NCI-H774 (cell line): Measurements from ENCODE around the gene CCDC17.
"Not testable (repeated sequence)": the region's sequence is repeated elsewhere in the genome, so short reads cannot be mapped to it uniquely, and the experiment has no call there.

Source experiments
- DNase-seq: peaks from one replicate; lab custom pipeline; 2025; lab: John Stamatoyannopoulos, UW

Gene CCDC17

DNA sequence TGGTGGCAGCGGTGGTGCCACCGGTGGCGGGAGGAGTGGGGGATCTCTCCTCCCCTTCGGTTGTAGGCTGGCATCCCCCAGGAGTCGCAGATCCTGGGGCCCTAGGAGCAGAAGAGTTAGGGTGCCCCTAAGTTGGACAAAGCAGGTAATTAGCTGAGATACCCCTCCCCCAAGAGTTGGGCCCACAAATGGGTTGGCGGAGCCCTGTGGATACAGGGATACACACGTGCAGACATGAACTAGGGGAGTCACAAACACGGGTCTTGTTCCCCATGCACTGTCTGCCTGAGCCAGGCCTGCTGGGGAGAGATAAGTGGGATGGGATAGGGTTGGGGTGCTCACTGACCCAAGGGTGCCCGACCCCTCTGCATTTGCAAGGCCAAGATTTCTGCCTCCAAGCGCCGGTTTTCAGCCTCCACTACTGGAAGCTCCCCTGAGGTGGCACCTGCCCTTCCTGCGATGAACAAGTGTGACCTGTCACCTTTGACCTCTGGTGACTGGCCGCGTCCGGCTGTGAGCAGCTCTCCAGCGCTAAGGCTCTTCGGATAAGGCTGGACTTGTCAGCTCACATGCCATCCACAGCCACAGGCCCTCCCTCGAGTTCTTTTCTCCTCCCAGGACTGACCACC, 1.8 kb downstream of the CCDC17 start:
- DNase-seq: no peak

DNA sequence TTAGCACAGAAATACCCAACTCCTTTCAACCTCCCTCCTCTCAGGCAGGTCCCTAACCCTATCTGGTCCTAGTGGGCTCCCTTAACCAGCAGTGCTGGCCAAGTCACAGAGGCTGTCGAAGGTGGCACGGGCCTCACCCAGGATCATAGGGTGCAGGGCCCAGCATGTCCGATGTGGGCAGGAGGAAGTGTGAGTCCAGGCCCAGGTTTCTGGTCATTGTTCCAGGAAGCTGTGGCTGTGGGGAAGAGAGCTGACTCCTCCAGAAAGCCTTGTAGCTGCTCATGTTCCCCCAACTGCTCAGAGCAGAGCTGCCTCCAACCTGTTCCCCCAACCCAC, 2.4 kb downstream of the CCDC17 start:
- DNase-seq: no peak

DNA sequence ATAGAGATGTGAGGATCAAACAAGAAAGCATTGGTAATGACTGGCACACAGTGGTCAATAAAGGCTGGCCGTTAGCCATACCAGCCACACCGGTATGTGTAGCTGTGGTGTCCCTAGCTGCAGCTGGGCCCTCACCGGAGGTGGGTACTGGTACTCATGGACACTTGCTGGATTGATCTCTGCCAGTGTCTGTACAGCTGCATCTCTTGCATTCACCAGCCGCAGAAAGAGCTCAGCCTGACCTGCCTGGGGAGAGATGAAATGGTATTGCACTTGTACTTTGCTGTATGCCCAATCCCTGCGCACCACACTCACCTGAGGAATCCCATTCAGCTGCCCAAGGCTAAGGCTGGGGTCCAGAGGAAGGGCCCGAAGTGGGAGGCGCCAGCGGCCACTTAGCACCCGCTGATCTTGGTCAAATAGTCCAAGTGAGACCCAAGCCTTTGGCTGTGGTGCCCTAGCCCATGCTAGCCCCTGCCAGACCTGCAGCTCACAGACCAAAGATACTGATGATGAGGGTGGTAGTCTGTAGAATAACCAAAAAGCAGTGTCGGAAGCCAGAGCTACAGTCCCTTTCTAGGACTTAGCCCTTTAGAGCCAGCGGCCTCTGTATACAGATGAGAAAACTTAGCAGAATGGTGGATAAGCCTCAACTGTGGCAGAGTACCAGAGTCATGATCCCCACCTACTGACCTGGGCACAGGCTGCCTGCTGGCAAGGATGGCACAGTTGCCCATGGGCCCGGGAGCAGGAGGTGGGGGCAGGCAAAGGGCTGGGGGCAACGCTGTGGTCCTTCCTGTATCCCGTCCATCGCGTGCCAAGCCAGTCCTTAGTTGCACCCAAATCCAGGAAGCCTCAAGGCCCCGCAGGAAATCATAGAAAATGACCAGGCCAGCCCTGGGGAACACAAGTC, 3.0 kb downstream of the CCDC17 start:
- DNase-seq: no peak

DNA sequence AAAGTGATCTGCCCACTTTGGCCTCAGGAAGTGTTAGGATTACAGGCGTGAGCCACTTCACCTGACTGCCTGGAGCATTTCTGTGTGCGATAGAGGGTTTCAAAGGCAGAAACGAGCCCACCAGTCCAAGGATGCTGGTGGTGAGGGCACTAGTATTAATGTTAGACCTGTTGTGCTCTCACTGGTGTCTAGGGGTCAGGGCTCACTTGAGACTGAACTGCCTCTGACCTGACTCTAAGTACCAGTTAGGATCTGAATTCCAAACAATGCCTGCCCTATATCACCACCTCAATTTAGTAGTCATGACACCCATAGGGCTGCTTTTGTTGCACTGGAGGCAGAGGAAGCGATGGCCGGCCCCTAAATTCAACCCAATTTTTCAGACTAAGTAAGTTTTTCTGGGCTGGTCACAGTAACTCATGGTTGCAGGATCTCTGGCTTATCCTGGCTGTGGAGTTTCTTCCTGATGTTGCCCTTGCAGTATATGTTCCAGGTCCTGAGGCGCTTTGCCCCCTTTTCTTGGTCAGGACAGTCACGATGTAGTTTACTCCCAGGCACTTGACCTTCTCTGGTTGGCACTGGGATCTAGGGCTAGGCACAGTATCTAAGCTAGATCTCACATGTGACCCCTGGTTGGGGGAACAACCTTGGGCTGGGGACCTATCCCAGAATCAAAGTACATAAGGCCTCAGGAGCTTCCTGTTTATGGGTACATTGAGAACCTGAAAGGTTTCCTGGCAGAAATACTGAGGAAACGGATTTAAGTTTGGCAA, 4.5 kb downstream of the CCDC17 start:
- no peak for DNase-seq

DNA sequence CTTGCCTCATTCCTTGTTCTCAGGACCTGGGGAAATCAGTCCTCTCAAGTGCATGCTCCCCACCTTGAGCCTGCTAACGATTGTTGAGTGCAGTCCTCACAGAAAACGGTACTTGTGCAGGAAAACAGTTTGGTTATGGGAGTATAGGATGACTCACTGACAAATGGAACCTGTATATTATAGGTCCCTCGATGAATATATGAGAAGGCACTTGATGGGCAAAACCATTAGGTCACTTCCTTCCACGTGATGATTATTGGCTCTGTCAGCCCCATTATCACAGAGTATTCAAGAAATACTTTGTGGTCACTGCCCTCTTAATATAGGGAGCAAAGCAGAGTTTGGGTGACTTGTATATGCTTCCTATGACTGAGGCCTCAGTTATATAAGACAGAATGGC, 6.2 kb downstream of the CCDC17 start:
- no peak for DNase-seq

DNA sequence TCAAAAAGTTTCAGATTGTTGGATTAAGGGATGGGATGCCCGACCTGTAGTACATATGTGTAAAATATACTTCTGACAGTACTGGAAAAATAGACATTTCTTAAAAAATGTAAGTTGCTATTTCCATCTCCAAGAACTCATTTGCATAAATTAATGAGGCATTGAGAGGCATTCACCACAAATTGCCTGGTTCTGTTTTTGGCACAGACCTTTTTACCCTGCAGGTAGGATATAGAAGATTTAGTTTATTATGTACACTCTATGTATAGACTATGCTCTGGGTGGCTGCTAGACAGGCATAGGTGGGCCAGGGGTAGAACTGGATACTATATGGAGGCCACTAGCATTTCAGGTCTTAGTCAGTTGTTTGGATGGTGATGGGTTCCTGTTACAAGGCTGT, 8.0 kb downstream of the CCDC17 start:
- no peak for DNase-seq

DNA sequence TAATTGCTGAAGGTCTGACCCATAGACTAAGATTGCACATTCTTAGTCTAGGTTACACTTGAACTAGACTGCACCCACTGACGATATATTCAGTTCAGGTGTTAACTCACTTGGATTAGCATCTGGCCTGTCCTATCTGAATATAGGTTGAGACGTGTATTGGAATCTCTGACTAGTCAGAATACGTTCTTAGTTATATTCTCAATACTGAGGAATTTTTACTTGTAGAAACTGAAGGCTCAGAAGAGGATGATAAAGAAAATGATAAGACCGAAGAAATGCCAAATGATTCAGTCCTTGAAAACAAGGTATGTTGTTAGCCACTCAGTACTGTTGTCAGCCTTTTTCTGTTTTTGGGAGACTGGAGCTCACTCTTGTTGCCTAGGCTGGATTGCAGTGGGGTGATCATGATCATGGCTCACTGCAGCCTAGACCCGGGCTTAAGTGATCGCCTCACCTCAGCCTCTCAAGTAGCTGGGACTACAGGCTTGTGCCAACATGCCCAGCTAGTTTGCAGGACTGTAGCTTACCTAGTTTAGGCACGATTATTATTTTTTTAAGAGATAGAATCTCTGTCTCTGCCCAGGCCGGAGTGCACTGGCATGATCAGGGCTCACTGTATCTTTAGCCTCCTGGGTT, 10.8 kb downstream of the CCDC17 start:
- no peak for DNase-seq

DNA sequence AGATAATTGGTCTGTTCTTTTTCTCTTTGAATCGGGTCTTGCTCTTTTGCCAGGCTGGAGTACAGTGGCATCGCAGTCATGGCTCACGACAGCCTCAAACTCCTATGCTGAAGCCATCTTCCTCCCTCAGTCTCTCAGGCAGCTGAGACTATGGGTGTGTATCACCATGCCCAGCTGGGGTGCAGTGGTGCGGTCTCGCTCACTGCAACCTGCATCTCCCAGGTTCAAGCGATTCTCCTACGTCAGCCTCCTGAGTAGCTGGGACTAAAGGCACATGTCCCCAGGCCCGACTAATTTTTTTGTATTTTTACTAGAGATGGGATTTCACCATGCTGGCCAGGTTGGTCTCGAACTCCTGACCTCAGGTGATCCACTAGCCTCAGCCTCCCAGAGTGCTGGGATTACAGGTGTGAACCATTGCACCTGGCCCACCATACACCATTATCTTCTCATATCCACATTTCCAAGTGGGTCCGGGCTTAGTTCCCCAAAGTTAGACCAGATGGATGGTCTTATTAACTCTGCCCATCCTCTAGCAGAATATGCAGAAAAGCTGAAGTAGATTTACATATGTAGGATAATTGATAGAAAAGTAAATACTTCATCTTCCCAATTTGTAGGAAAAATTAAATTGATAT, 13.1 kb downstream of the CCDC17 start:
- no peak for DNase-seq

DNA sequence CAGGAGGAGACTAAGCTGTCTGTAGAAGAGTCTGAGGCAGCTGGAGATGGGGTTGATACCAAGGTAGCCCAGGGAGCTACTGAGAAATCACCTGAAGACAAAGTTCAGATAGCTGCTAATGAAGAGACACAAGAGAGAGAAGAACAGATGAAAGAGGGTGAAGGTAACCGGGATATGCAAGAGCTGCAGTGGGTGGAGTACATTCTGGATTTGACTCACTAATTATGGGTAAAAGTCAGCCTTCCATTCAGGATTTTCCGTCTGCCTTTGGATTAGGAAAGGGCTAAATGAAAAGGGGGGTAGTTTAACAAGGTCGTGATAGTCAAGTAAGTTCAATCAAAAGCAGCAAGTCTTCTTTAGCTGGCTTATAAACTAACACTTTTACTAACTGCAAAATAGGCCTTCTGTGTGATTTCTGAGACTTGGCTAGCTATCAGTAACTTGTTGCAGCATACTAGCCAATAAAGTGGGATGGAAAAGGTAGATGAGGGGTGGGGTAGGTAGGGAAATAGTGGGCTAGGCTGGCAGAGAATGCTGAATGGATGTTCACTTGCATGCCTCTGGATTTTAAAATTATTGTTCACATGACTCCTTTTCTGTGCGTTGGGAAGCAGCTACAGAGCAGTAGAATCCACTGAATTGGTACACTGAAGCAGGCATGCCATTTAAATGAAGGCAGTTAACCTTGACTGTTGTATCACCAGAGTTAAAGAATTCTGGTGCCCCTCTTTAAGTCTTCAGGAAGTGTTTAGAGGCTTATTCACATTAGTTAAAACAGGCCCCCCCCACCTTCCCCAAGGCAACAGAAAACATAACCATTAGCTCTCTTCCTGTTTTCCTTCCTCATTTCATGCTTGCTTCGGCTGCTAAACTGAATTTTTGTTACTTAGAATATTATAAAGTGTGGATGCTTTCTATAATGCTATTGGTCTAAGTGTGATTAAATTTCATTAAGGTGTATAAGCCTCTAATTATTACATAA, 15.4 kb downstream of the CCDC17 start:
- no peak for DNase-seq

DNA sequence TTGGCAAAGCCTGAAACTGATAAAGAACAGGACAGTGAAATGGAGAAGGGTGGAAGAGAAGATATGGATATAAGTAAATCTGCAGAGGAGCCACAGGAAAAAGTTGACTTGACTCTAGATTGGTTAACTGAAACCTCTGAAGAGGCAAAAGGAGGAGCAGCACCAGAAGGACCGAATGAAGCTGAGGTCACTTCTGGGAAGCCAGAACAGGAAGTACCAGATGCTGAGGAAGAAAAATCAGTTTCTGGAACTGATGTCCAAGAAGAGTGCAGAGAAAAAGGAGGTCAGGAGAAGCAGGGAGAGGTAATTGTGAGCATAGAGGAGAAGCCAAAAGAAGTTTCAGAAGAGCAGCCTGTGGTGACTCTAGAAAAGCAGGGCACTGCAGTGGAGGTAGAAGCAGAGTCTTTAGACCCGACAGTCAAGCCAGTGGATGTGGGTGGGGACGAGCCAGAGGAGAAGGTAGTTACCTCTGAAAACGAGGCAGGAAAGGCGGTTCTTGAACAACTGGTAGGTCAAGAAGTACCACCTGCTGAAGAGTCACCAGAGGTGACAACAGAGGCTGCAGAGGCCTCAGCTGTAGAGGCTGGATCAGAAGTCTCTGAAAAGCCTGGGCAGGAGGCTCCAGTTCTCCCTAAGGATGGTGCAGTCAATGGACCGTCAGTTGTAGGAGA, 16.3 kb downstream of the CCDC17 start:
- DNase-seq: no peak

DNA sequence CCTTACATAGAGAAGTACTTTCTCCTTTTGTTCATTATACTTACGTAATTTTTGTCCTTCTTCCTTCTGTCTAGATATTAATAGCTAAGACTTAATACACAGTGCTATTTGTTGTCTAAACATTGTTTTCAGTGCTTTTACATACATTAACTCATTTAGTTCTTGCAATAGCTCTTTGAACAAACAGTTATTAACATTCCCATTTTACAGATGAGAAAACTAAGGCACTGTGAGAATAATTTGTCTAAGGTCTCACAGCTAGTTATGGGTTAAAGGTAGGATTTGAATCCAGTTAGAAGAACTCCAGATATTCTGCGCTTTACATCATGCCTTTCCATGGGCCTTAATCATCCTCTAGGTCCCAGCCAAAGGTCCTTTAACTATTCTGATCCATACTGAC, 19.6 kb downstream of the CCDC17 start:
- no peak for DNase-seq

DNA sequence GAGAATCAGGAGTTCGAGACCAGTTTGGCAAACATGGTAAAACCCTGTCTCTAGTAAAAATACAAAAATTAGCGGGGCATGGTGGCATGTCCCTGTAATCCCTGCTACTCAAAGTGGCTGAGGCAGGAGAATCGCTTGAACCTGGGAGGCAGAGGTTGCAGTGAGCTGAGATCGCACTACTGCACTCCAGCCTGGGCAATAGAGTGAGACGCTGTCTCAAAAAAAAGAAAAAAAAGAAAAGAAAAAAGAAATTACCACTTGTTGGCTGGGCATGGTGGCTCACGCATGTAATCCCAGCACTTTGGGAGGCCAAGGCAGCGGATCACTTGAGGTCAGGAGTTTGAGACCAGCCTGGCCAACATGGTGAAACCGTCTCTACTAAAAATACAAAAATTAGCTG, 27.1 kb downstream of the CCDC17 start:
- DNase-seq: not testable (repeated sequence)

DNA sequence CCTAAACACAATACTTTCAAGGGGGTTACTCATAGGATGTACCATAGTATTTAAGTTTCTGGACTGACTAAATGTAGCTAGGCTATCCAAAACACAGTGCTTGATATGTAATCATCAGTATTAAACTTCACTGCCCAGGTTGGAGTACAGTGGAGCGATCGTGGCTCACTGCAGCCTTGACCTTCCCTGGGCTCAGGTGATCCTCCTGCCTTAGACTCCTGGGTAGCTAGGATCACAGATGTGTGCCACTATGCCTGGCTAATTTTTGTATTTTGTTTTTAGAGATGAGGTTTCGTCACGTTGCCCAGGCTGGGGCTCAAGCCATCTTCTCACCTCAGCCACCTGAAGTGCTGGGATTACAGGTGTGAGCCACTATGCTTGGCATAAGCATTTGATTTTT, 29.4 kb downstream of the CCDC17 start:
- DNase-seq: no peak

DNA sequence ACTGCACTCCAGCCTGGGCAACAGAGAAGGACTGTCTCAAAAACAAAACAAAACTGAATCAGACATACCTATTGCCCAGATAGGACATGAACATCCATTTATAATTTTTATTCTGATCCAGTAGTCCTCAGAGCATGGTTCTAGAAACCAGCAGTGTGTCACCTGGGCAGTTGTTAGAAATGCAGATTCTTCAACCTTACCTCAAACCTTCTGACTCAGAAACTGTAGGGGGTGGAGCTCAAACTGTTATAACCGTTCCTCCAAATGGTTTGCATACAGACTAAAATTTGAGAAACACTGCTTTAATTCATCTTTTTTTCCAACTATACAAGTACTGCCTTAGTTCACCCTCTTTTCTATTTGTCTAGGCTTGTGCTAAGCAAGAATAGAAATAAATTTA, 34.0 kb downstream of the CCDC17 start:
- no peak for DNase-seq

DNA sequence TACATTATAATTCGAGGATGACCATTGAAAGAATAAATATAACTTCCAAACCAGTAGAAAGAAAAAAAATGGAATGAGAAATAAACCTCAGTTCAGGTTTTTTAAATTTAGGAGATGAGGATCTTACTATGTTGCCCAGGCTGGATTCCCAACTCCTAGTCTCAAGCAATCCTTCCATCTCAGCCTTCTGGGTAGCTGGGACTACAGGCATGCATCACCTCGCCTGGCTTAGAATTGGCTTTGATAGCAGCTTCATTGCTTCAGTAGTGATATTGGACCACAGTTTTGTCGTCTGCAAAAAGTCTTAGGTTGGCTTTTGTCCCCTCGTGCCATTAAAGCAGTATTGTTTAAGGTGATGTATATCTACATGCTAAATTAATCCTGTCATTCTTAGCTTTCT, 37.1 kb downstream of the CCDC17 start:
- DNase-seq: no peak

DNA sequence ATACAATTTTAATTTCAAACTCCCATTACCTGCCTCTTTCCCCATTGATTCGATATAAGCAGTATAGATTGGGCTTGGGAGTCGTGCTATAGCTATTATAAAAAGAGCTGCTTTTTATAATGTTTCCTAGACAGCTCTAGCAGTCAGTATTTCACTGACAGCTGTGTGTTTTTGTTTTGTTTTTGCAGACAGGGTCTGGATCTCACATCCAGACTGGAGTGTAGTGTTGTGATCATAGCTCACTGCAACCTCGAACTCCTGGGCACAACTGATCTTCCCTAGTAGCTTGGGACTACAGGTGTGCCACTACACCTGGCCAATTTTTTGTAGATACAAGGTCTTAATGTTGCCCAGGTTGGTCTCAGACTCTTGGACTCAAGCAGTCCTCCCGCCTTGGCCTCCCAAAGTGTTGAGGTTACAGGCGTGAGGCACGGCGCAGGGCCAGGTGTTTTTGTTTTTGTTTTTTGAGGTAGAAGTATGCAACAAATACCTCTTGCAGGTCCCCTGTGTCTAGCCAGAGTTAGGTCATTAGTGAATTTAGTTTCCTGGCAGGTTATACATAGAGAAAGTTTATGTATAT, 38.3 kb downstream of the CCDC17 start:
- no peak for DNase-seq

DNA sequence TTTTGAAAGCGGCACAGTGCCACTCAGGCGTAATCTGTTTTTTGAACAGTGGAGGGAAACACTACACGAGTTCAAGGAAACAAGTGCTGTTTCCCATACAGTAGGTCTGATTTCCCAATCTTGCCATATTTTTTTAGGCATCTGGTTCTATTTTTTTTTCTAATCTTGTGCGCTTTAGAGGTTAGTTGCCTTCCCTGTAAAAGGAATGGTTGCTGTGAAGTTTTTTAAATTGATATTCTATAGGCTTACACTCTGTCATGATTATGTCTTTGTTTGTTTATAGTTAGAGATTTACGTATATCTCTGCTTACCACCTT, 38.8 kb downstream of the CCDC17 start:
- DNase-seq: no peak

DNA sequence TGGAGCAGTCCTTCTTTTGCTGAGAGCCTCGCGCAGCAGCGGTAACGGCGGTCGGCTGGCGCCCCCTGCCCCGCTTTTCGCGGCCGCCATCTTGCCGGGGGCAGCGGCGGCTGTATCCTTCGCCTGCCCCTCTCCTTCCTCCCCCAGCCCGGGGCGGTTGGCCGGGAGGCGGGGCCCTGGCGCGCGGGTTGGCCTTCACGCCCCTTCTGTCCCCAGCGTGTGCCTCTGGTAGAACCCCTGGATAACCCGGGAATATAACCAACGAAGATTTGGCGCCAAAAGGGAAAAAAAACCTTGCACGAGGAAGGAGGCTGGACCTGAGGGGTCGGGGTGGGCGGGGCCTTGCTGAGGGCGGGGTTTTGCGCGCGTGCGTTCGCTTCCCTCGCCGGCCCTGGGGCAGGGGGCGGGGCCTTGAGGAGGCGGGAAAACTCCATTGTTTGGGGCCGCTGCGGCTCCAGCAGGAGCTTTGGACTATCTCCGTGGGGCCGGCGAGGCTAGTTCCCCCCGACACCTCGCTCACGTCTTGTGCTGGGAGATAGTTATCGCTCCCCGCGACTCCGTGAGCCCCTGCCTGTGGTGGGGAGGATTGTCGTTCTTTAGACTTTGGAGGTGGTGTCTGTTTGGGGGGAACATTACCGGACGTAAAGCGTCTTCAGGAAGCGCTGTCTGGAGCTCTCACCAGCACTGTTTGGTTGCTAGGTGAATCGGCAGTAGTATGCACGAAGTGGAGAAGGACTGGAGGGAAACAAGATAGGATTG, 39.3 kb downstream of the CCDC17 start:
- peak; percentile 97 for DNase-seq

DNA sequence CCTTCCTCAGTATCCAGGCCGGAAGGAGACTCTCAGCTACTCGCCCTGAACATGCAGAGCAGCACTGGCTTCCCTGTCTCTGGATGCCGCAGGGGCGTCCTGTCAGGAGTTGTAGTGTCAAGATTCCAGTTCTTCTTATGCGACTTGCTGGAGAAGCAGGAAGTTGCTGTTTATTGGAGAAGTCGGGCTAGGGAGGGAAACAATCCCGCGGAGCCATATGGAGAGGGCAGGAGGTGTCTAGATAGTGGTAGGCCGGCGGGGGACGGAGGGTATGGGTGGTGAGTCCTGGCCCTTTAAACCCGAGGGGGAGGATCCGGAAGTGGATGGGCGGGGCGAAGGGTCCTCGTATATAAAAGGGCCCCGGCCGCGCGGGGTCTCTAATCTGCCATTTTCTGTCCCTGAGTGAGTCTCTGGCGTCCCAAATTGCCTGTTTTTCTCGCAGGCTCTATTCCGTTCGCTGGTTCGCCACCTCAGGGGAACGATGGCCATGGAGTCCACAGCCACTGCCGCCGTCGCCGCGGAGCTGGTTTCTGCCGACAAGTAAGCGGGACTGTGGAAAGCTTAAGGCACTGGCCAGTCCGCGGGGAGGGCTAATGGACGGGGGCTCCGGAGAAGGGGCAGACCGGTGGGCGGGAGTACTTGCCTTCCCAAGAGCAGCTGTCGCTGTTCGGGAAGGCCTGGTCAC, 40.0 kb downstream of the CCDC17 start, which contains the start of gene NASP:
Gene NASP (plus strand): TSS at position 376 of the 685 bp plus-strand sequence. CDS start 106 bp downstream, at position 482.
- DNase-seq: peak; percentile 88
